HG03095 (cell line): Measurements from ENCODE around the gene CACNG7.
"Not testable (repeated sequence)": the region's sequence is repeated elsewhere in the genome, so short reads cannot be mapped to it uniquely, and the experiment has no call there.

Source experiments
- ATAC-seq: cut with Tn5 transposase; IDR thresholded peaks from one replicate; pipeline ENCODE4 v1.9.1; 2021; ENCODE audit warnings: moderate library complexity; ENCODE audit not compliant: unreplicated experiment

Gene CACNG7

DNA sequence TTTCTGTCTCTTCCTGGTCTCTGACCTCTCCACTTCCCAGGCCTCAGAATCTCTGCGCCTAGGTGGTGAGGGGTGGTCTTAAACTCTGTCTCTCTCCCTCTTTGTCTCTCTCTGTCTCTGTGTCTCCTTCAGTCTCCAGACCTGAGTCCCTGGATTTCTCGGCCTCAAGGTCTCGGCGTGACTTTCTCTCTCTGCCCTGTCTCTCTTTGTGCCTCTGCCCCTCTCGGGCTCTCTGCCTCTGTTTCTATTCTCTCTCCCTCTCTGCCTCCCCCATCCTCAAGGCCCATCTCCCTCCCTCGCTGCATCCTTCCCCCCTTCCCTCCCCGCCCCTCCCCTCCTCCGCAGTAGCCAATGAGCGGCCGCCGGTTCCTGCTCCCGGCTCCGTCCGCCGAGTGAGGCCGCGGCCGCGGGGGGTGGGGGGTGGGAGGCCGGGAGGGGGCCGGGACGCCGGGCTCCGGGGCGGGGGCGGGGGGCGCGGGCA is at the start of gene CACNG7:
Gene CACNG7, plus strand, starts transcription at position 344 of the 481 bp plus-strand sequence. CDS start 3,554 bp downstream, outside the sequence.
- no peak for ATAC-seq

DNA sequence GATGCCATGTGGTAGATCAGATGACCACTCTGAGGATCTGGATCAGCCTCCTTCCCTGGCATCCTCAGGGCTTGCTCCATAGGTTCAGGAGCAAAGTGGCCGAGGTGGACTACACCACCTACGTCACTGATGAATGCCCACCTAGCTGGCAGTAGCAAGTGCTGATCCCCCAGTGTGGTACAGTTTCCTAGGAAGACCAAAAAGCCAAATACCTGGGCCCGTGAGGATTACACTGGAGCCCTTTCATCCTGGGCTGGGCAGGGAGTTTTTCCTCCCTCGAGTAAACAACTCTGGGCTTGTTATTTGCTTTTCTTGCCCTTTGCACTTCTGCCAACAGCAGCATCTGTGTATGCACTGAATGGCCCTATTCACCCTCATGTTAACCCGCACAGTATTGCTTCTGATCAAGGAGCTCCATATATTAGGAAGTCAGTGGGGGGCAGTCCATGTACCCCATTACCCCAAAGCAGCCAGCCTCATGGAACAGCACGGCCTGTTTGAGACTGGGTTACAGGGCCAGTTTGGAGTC is 44.7 kb upstream of the CACNG7 start:
- ATAC-seq, result no peak

DNA sequence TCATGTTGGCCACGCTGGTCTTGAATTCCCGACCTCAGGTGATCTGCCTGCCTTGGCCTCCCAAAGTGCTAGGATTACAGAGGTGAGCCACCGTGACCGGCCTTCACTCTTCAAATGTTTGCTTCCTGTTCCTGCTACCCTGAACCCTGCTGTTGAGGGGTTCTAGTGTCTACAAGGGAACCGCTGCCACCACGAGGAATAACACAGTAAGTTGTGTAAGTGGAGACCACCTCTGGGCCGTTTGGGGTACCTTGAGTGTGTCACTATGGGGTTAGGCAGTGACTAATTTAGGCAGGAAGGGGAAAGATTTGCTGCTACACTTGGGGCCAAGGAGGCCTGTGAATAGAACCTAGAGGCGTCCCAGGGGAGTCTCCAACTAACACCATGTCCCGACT is 43.6 kb upstream of the CACNG7 start:
- no peak for ATAC-seq

DNA sequence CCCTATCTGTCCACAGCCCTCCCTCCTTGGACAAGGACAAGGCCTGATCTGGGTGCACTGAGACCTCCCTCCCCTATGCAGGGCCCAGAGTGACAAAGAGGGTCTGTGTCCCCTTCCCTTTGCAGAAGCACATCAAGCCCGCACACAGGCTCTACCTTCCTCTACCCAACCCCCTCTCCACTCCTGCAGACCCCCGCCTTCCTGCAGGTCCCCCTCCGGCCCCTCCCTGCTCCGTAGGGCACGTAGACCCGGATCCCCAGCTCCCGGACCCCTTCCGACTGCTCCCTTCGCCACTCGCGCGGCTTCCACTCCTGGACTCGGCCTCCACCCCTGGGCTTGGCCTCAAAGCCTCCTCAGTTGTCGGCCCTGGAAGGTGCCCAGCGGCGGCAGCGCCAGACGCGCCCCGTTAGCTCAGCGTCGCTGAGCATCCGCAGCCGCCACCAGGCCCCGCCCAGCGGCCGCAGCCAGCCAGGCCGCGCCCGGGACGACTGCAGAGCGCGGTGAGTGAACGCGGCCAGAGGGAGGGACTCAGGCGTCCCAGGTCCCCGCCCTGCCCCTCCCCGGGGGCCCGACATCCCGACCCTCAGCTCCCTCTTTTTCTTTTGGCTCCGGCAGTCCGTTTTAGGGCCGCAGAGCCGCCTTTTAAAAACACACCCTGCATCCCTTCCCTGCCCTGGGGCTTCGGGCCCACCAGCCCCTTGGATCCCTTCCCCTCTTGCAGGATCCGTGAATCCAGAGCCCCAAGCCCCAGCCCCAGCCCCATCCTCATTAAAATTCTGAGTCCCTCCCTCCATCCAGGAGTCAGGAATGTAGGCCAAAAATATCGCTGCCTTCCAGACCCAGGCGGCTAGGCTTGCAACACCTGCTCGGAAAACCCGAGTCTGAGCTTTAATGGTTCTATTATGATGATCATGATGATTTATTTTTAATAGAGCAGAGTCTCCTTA is 42.9 kb upstream of the CACNG7 start:
- no peak for ATAC-seq

DNA sequence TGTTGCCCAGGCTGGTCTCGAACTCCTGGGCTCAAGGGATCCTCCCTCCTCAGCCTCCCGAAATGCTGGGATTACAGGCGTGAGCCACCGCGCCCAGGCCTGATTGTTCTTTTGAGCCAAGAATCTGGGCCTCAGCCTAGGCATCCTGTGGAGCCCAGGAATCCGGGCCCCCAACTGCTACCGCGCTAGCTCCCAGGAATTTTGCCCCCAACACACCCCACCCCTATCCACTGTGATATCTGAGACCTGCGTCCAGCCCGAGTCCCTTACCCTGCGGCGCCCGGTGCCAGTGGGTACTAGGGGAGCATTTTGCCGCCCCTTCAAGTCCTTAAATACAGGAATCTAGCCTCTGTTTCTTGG is 42.2 kb upstream of the CACNG7 start:
- ATAC-seq, result no peak

GRCh38 chr19:53867225-53868090 is 41.6 kb upstream of the CACNG7 start, which contains the start of gene MYADM:
TSS of gene MYADM (plus strand) at chr19:53867883. CDS start at chr19:53873530, 5,647 bp downstream.
- ATAC-seq, result peak; percentile 62

DNA sequence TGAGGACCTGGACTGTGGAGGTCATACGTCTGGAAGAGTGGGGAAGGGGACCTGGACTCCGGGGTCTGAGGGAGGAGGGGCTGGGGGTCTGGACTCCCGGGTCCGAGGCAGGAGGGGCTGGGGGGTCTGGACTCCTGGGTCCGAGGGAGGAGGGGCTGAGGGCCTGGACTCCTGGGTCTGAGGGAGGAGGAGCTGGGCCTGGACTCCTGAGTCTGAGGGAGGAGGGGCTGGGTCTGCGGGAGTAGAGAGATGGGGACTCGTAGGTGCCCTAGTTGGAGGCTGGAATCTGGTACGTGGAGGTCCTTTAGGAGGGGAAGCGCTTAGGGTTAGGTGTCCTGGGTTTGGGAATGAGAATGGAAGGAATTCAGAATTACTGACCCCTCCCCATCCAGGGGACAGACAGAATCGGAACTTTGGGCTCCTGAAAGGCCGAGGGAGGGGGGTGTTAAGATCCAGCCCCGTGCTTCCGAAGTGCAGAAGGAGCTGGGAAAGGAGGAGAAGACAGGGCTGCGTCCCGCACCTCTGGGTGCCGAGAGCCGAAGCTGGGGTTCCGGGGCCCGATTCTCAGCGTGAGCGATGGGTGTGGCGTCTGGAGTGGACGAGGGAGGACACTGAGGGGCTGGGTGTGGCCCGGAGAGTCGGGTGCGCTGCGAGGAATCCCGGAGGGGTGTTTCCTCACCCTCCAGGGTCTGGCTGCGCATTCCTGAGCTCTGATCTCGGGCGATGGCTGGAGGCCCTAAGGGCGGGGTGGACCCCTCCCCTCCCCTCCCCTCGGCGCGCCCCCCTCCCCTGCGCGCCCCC is 40.8 kb upstream of the CACNG7 start:
- no peak for ATAC-seq

- ATAC-seq, result no peak
Observed at GRCh38 chr19:53868892-53869804, 39.9 kb upstream of the CACNG7 start.

DNA sequence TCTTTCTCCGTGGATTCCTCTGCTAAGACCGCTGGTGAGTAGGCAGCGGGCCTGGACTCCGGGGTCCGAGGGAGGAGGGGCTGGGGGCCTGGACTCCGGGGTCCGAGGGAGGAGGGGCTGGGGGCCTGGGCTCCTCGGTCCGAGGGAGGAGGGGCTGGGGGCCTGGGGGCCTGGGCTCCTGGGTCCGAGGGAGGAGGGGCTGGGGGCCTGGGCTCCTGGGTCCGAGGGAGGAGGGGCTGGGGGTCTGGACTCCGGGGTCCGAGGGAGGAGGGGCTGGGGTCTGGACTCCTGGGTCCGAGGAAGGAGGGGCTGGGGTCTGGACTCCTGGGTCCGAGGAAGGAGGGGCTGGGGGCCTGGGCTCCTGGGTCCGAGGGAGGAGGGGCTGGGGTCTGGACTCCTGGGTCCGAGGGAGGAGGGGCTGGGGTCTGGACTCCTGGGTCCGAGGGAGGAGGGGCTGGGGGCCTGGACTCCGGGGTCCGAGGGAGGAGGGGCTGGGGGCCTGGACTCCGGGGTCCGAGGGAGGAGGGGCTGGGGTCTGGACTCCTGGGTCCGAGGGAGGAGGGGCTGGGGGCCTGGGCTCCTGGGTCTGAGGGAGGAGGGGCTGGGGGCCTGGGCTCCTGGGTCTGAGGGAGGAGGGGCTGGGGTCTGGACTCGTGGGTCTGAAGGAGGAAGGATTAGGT is 39.1 kb upstream of the CACNG7 start:
- not testable (repeated sequence) for ATAC-seq

DNA sequence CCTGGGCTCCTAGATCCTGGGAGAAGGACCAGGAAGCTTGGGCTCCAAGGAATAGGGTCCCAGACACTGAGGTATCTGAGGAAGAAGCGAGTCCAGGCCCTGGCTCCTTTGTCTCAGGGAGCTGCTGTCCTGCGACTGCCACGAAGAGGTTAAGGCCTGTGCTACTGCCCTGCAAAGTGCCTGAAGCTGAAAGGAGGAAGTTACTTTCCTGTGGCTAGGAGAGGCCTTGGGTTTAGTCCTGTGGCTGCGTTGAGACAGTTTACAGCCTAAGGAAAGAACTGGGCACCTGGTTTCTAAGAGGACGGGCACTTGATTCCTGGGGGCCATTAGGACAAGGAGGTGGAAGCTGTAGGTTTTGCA is 38.6 kb upstream of the CACNG7 start:
- no peak for ATAC-seq

DNA sequence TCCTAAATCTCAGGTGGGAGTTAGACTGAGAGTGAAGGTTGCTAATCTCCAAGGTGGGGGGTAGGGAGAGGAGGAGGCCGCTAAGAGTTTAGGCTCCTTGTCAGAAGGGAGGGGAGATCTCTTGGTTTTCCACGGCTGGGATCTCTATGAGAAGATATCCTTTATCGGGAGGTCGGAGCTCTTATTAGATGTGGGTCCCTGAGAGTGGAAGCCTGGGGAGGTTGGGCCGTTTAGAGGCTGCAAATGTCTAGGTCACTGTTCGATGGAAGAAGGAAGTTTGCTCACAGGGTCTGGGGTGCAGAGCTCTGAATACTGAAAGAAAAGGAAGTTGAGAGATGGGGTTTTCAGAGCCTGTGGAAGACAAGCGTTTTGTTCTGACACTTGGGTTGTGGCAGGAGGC is 37.6 kb upstream of the CACNG7 start:
- ATAC-seq, result no peak

GRCh38 chr19:53872762-53873161 is 36.3 kb upstream of the CACNG7 start:
- ATAC-seq, result no peak

DNA sequence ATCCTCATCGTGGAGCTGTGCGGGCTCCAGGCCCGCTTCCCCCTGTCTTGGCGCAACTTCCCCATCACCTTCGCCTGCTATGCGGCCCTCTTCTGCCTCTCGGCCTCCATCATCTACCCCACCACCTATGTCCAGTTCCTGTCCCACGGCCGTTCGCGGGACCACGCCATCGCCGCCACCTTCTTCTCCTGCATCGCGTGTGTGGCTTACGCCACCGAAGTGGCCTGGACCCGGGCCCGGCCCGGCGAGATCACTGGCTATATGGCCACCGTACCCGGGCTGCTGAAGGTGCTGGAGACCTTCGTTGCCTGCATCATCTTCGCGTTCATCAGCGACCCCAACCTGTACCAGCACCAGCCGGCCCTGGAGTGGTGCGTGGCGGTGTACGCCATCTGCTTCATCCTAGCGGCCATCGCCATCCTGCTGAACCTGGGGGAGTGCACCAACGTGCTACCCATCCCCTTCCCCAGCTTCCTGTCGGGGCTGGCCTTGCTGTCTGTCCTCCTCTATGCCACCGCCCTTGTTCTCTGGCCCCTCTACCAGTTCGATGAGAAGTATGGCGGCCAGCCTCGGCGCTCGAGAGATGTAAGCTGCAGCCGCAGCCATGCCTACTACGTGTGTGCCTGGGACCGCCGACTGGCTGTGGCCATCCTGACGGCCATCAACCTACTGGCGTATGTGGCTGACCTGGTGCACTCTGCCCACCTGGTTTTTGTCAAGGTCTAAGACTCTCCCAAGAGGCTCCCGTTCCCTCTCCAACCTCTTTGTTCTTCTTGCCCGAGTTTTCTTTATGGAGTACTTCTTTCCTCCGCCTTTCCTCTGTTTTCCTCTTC is 35.1 kb upstream of the CACNG7 start:
- ATAC-seq, result no peak

DNA sequence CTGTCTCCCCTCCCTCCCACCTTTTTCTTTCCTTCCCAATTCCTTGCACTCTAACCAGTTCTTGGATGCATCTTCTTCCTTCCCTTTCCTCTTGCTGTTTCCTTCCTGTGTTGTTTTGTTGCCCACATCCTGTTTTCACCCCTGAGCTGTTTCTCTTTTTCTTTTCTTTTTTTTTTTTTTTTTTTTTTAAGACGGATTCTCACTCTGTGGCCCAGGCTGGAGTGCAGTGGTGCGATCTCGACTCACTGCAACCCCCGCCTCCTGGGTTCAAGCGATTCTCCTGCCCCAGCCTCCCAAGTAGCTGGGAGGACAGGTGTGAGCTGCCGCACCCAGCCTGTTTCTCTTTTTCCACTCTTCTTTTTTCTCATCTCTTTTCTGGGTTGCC is 34.5 kb upstream of the CACNG7 start:
- ATAC-seq, result no peak

- no peak for ATAC-seq
Observed at GRCh38 chr19:53875602-53876325, 33.3 kb upstream of the CACNG7 start.

DNA sequence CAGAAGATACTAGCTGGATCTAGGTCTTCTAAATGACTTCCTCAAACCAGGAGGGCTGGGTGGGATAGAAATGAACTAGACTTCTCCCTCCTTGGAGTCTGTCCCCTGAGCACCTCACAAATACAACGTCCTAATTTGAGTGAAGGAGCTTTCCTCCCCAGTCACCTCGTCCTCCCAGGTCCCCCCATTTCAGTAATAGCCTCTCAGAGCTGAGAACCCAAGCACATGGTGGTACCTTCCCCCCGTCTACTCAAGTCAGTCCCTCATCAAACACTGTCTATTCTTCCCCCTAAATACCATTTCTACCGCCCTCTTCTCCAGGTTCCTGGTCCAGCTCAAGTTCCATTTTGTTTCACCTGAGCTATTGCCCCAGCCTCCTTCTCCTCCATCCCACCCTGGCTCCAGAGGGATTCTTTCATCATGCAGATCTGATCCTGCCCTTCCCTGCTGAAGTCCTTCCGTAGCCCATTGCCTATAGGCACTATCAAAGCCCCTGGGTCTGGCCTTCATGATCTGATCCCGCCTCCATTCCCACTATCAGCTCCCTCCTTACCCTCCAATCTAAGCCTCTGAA is 32.3 kb upstream of the CACNG7 start:
- ATAC-seq, result no peak

- no peak for ATAC-seq
Observed at GRCh38 chr19:53877361-53877766, 31.7 kb upstream of the CACNG7 start.
